ENCODE measurements around the gene SMIM44. TPM values are rescaled to one million over a fixed set of nuclear protein-coding genes. Genes with fewer than 3 reads are reported as not detected.
"Not testable (repeated sequence)": the region's sequence is repeated elsewhere in the genome, so short reads cannot be mapped to it uniquely, and the experiment has no call there.

SMIM44 gene
- total RNA-seq, 1 experiment from 2014 or later: not detected

DNA sequence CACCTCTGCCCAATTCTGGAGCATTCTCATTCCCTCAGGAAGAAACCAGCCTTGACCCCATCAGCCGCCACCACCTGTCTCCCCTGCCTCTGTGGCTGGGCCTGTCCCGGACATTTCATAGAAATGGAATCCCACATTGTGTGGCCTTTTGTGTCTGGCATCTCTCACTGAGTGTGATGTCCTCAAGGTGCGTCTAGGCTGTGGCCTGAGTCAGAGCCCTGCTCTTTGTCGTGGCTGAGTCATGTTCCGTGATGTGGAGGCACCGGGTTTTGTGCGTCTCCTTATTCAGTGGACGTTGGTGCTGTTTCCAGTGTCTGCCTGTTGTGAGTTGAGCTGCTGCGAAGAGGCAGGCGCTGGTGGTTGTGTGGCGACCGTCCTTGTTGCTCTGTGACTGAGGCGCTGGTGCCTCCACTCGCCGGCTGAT lies 26.3 kb upstream of the SMIM44 start:
- Histone ChIP-seq H3K36me3 (ENCODE audit: control insufficient read depth, insufficient read depth, low read length) (peaks cover 3% of the 10 kb centered on the region), H3K27ac (ENCODE audit: low read length) (no peak overlapping the region), H3K27me3 (ENCODE audit: control insufficient read depth, insufficient read depth, low read length) (no peaks in the 10 kb centered on the region), H3K4me3 (ENCODE audit: low read depth in 2 of 2, low read length in 2 of 2) (no peak overlapping the region), H3K9me3 (ENCODE audit: control insufficient read depth, insufficient read depth, low read depth, low read length) (no peaks in the 10 kb centered on the region), H3K4me1 (ENCODE audit: control insufficient read depth, insufficient read depth, low read length) (no peaks in the 10 kb centered on the region; the same call in none of the 2 replicates)
- TF ChIP-seq, protein P1, sequence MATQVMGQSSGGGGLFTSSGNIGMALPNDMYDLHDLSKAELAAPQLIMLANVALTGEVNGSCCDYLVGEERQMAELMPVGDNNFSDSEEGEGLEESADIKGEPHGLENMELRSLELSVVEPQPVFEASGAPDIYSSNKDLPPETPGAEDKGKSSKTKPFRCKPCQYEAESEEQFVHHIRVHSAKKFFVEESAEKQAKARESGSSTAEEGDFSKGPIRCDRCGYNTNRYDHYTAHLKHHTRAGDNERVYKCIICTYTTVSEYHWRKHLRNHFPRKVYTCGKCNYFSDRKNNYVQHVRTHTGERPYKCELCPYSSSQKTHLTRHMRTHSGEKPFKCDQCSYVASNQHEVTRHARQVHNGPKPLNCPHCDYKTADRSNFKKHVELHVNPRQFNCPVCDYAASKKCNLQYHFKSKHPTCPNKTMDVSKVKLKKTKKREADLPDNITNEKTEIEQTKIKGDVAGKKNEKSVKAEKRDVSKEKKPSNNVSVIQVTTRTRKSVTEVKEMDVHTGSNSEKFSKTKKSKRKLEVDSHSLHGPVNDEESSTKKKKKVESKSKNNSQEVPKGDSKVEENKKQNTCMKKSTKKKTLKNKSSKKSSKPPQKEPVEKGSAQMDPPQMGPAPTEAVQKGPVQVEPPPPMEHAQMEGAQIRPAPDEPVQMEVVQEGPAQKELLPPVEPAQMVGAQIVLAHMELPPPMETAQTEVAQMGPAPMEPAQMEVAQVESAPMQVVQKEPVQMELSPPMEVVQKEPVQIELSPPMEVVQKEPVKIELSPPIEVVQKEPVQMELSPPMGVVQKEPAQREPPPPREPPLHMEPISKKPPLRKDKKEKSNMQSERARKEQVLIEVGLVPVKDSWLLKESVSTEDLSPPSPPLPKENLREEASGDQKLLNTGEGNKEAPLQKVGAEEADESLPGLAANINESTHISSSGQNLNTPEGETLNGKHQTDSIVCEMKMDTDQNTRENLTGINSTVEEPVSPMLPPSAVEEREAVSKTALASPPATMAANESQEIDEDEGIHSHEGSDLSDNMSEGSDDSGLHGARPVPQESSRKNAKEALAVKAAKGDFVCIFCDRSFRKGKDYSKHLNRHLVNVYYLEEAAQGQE (IDR thresholded peaks at IDR 0.05; ENCODE audit: insufficient read depth in 1 of 2, low read depth in 2 of 2, low read length in 1 of 2): no peak
- TF ChIP-seq POLR2AphosphoS5 (IDR thresholded peaks at IDR 0.05; ENCODE audit: low read depth, low read length) (no peak), TCF7L2 (IDR thresholded peaks at IDR 0.05; ENCODE audit: low read depth, low read length) (no peak), SIN3A (IDR thresholded peaks at IDR 0.05; ENCODE audit: borderline replicate concordance, insufficient read depth, low read depth, low read length) (no peak)
- TF ChIP-seq, protein P2, sequence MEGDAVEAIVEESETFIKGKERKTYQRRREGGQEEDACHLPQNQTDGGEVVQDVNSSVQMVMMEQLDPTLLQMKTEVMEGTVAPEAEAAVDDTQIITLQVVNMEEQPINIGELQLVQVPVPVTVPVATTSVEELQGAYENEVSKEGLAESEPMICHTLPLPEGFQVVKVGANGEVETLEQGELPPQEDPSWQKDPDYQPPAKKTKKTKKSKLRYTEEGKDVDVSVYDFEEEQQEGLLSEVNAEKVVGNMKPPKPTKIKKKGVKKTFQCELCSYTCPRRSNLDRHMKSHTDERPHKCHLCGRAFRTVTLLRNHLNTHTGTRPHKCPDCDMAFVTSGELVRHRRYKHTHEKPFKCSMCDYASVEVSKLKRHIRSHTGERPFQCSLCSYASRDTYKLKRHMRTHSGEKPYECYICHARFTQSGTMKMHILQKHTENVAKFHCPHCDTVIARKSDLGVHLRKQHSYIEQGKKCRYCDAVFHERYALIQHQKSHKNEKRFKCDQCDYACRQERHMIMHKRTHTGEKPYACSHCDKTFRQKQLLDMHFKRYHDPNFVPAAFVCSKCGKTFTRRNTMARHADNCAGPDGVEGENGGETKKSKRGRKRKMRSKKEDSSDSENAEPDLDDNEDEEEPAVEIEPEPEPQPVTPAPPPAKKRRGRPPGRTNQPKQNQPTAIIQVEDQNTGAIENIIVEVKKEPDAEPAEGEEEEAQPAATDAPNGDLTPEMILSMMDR (IDR thresholded peaks at IDR 0.05): no peak
- ATAC-seq: no peak
- in situ Hi-C loops (cut with HindIII; ENCODE audit: low pct_unique_long_range_greater_than_20kb, low sequenced_read_pairs): no loop called here
- ChIA-PET POLR2A (no interaction called here), CTCF (no interaction called here)
- DNase-seq (ENCODE audit: low read depth, low spot score): no peak
- BruUV-seq (replicated peaks): no TSS peak
- intact Hi-C loops (cut with micrococcal nuclease; ENCODE audit: unreplicated experiment): no loop called here

DNA sequence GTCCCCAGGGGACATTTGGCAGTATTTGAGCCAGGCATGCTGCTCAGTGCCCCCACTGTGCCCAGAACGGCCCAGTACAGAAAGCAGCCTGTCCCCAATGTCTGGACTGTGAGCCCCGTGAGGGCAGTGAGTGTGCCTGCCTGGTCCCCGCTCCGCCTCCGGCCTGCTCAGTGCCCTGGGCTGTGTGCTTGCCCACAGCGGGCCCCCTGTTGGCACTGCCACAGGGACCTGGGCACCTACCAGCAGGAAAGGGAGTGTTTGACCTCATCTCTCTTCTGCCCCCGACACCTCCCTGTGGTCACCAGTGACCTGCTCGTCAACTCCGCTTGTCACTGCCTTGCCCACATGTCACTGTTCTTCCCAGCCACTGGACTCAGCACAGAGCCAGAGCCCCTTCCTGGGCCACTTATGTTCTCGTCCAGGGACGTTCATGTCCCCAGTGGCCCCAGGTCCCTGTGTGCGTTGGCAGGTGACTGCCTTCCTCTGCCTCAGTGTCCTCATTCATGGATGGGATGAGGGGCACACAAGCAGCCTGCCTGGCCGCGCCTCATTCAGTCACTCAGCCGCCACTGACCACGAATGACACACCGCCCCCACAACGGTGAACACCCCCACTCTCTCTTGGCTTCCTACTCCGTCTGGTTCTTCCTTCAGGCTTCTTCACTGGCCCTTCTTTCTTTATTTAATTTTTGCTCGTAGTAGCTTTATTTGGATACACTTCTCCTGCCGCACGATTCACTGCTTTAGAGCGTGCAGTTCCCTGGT lies 25.7 kb upstream of the SMIM44 start:
- H3K27me3 ChIP-seq (ENCODE audit: control insufficient read depth, insufficient read depth, low read length): no peaks in the 10 kb centered on the region
- ChIA-PET POLR2A (interaction anchor here (0.9 kb wide), 1 partner anchor 286 kb away, joined by 9 read pairs; no protein-coding TSS in a partner anchor), CTCF (no interaction called here)
- intact Hi-C loops (cut with micrococcal nuclease; ENCODE audit: unreplicated experiment): no loop called here
- no peak overlapping the region for H3K4me3 ChIP-seq (ENCODE audit: low read depth in 2 of 2, low read length in 2 of 2)
- DNase-seq (ENCODE audit: low read depth, low spot score) (no peak), ATAC-seq (no peak)
- H3K4me1 ChIP-seq (ENCODE audit: control insufficient read depth, insufficient read depth, low read length): no peaks in the 10 kb centered on the region; the same call in 1 of the 2 replicates
- no peaks in the 10 kb centered on the region for H3K9me3 ChIP-seq (ENCODE audit: control insufficient read depth, insufficient read depth, low read depth, low read length)
- H3K27ac ChIP-seq (ENCODE audit: low read length): no peak overlapping the region
- peaks cover 3% of the 10 kb centered on the region for H3K36me3 ChIP-seq (ENCODE audit: control insufficient read depth, insufficient read depth, low read length)
- in situ Hi-C loops (cut with HindIII; ENCODE audit: low pct_unique_long_range_greater_than_20kb, low sequenced_read_pairs): no loop called here
- TF ChIP-seq, protein P2 (IDR thresholded peaks at IDR 0.05): no peak
- no TSS peak for BruUV-seq (replicated peaks)

DNA sequence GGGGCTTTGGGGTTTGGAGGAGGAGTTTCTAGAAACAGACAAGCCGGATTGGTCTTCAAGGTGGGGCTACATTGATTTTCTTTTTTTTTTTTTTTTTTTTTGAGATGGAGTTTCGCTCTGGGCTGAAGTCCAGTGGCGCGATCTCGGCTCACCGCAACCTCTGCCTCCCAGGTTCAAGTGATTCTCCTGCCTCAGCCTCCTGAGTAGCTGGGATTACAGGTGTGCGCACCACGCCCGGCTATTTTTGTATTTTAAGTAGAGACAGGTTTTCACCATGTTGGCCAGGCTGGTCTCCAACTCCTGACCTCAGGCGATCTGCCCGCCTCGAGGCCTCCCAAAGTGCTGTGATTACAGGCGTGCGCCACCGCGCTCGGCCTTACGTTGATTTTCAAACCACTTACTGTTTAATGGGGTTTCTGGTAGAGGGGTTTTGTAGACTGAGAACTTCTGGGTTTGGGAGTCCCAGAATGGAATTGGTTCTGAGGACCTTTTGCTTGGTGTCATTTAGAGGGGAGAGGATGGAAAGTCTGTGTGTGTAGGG lies 24.9 kb upstream of the SMIM44 start:
- H3K27ac ChIP-seq (ENCODE audit: low read length); H3K36me3 ChIP-seq (ENCODE audit: control insufficient read depth, insufficient read depth, low read length); H3K4me1 ChIP-seq (ENCODE audit: control insufficient read depth, insufficient read depth, low read length); DNase-seq (ENCODE audit: low read depth, low spot score); CTCF ChIA-PET; intact Hi-C loops (cut with micrococcal nuclease; ENCODE audit: unreplicated experiment); H3K4me3 ChIP-seq (ENCODE audit: low read depth in 2 of 2, low read length in 2 of 2); H3K27me3 ChIP-seq (ENCODE audit: control insufficient read depth, insufficient read depth, low read length); H3K9me3 ChIP-seq (ENCODE audit: control insufficient read depth, insufficient read depth, low read depth, low read length); ATAC-seq; in situ Hi-C loops (cut with HindIII; ENCODE audit: low pct_unique_long_range_greater_than_20kb, low sequenced_read_pairs); BruUV-seq (replicated peaks): not testable (repeated sequence)
- POLR2A ChIA-PET: interaction anchor here (0.9 kb wide), 1 partner anchor 286 kb away, joined by 9 read pairs; no protein-coding TSS in a partner anchor

Data from Panc1 (cell line).